GM18858 (cell line): Measurements from ENCODE around the gene LRRC40.
A peak's percentile ranks its signal among the peaks of the same experiment; 100 is the strongest.
"Not testable (repeated sequence)": the region's sequence is repeated elsewhere in the genome, so short reads cannot be mapped to it uniquely, and the experiment has no call there.

Source experiments
- ATAC-seq: cut with Tn5 transposase; IDR thresholded peaks from one replicate; pipeline ENCODE4 v1.9.1; 2021; ENCODE audit not compliant: unreplicated experiment

Gene LRRC40

GRCh38 chr1:70204139-70204538 is 1.2 kb downstream of the LRRC40 start:
- no peak for ATAC-seq

DNA sequence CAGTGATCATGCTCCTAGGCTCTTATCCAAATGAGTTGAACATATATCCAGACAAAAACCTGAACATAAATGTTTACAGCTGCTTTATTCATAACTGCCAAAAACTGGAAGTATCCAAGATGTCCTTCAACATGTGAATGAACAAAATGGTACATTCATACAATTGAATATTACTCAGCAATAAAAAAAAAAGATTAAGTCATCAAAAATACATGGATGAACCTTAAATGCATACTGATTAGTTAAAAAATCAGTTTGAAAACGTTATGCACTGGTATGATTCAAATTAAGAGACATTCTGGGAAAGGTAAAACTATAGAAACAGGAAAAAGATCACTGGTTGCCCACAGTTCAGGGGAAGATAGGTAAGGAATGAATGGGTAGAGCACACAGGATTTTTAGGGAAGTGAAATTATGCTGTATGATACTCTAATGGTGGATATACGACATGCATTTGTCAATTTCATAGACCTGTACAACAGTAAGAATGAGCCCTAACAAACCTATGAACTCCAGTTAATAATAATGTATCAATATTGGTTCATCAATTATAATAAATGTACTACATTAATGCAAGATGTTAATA is 3.1 kb downstream of the LRRC40 start:
- ATAC-seq: no peak

GRCh38 chr1:70200065-70200464 is 5.3 kb downstream of the LRRC40 start:
- no peak for ATAC-seq

DNA sequence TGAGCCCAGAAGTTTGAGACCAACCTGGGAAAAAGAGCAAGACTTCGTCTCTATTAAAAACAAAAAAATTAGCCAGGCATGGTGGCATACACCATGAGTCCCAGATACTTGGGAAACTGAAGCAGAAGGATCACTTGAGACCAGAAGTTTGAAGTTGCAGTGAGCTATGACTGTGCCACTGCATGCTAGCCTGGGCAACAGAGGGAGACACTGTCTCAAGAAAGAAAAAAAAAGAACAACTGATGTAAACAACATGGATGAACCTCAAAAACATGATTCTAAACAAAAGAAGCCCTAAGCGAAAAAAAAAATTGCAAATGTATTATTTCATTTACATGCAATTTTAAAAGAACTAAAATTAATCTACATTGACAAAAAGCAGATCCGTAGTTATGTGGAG is 9.0 kb downstream of the LRRC40 start:
- ATAC-seq: no peak

GRCh38 chr1:70195342-70195741 is 10.0 kb downstream of the LRRC40 start:
- ATAC-seq: peak; percentile 57

- no peak for ATAC-seq
Measured at GRCh38 chr1:70194601-70195000, 10.8 kb downstream of the LRRC40 start.

GRCh38 chr1:70192446-70192845 is 12.9 kb downstream of the LRRC40 start:
- ATAC-seq: not testable (repeated sequence)

DNA sequence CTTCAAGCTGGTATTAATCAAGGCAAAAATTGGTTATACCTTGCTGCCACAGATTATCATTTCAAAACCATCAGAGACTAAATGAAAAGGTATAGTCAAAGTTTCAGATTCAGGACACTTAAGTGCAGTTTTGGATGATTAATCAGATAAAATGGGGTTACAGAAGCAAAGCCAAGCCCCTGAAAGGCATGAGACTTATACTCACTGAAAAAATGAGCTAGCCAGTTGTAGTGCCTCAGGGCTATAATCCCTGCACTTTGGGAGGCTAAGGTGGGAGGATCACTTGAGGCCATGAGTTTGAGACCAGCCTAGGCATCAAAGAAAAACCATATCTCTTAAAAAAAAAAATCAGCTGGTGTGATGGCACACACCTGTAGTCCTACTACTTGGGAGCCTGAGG is 15.2 kb downstream of the LRRC40 start:
- ATAC-seq: no peak

GRCh38 chr1:70188522-70188921 is 16.9 kb downstream of the LRRC40 start:
- no peak for ATAC-seq

- ATAC-seq: not testable (repeated sequence)
Measured at GRCh38 chr1:70185181-70185580, 20.2 kb downstream of the LRRC40 start.

DNA sequence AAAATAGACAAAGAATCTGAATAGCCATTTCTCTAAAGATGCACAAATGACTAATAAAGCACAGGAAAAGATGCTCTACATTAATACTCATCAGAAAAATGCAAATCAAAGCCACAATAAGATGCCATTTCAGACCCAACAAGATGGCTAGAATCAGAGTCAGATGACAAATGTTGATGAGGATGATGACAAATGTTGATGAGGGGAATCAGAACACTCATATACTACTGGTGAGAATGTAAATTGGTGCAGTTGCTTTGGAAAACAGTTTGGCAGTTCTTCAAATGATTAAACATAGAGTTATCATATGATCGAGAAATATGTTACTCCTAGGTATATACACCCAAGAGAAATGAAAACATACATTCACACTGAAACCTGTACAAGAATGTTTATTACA is 33.9 kb downstream of the LRRC40 start:
- no peak for ATAC-seq

DNA sequence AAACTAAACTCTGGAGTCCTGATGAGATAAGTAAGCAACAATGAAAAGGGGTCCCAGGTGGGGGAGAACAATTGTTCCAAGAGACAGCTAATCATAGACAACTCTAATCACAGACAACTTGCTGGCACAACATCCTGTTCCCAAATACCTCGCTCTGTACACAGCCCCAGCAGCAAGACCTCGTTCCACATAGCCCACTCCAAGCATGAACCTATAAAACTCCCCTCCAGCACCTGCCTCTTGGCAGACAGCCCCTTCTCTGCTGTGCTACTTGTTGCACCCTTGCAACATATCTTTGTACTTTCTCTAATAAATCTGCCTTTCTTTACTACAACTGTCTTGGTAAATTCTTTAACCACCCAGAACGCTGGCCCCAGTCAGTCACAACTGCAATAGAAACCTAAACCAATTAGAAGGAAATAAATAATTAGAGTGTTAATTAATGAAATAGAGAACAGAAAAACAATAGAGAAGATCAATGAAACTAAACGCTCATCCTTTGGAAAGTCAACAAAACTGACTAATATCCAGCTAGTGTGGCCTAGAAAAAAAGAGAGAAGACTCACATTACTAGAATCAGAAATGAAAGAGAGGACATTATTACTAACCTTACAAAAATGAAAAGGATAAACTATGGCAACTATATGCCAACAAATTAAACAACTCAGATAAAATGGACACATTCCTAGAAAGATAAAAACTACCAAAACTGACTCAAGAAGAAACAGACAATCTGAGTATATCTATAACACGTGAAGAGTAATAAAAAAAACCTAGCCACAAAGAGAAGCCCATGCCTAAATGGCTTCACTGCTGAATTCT is 36.1 kb downstream of the LRRC40 start:
- no peak for ATAC-seq

- ATAC-seq: no peak
Measured at GRCh38 chr1:70168283-70168682, 37.1 kb downstream of the LRRC40 start.

DNA sequence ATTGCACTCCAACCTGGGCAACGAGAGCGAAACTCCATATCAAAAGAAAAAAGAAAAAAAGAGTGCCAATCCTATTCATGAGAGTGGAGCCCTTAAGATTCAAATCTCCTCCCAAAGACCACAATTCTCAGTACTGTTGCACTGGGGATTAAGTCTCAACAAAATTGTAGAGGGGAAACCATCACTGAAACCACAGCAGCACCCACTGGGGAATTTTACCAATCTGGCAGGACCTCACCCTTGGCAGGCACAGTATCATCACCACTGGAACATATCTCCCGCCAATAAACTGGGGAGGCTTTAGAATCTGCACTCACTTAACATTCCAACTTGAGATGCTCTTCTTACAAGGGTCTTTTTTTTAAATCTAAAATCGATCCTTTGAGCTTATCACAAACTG is 41.0 kb downstream of the LRRC40 start:
- no peak for ATAC-seq

DNA sequence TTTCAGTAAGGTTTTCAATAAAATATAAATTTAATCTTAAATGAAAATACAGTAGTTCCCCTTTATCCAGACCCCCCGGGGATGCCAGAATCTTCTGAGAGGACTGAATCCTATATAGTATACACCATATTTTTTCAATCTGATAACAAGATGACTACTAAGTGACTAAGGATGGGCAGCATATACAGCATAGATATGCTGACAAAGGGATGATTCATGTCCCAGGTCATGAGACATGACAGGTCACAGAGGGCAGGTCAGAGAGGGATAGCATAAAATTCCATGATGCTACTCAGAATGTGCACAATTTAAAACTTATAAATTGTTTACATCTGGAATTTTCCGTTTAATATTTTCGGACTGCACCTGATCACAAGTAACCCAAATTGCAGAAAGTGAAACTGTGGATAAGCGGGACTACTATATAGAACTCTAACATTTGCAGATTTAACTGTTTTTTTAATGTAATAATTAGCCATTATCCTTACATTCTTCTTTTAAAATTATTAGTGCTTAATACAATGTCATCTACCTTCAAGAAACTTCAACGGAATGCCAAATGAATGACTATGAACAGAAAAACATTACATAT is 48.8 kb downstream of the LRRC40 start:
- ATAC-seq: no peak

DNA sequence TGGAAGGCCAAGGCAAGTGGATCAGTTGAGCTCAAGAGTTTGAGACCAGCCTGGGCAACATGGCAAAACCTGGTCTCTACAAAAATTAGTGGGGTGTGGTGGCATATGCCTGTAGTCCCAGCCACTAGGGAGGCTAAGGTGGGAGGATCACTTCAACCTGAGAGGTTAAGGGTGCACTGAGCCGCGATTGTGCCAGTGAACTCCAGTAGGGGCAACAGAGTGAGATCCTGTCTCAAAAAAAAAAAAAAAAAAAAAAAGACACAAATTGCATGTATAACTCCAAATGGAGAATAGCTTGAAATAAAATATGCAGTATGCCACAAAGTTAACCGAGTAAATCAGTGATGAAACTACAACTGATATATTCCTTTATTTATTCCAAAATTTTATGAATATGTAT is 51.6 kb downstream of the LRRC40 start:
- no peak for ATAC-seq

DNA sequence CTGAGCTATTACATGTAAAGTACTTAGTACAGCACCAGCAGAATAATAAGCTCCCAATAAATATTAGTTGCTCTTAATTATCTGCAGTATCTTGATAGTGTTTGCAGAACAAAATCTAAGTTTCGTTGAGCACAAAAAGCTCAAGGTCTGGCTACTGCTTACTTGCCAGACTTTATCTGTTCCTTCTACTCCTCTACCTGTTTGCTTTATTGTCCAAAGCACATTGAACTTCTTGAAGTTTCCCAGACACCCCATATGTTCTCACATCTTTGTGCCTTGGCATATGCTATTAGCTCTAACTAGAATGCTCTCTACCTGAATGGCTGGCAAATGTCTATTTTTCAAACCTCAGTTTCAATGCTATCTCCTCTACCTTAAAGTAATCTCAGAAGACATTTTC is 54.9 kb downstream of the LRRC40 start:
- ATAC-seq: no peak

DNA sequence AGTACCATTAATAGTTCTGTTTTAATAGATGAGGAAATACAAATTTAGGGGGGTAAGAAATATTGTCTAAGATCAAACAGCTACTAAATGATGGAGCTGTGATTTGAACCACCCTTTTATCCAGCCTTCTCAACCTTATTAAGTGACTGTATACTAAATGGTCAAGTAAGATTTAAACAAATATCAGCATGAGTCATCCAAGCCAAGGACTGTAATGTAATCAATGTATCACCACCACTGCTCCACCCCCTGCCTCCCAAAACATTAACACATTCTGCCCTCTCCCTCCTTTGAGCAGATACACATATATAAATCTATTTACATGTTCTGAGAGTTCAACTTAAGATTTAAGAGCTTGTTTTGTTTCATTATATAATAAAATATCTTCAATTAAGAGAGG is 58.9 kb downstream of the LRRC40 start:
- no peak for ATAC-seq

DNA sequence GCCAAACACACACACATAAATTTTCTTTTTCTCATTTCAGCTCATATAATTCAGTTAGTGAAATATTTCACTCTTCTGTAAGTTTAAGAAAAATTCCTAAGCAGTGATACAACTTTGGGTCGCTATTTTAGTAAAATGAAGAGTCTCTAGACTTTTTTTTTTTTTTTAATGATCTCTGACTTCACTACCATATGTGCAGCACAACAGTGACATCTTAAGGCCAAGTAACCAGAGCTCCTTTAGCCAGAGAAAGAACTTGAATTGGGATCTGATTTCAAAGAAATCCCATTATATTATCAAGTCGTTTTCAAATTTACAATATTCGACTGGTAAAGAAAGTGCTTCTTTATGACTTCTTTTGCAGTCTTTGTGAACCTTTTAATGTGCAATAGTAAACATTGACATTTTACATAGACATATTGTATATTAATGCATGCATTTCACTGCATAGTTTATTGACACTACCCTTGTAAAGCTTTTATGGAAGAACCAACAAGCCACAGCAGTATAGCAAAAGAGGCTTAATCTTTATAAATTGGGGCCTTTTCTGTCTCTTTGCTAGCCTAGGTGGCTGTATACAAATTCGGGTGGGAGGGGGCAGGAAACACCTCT is 62.2 kb downstream of the LRRC40 start:
- no peak for ATAC-seq

GRCh38 chr1:70142075-70142474 is 63.3 kb downstream of the LRRC40 start:
- no peak for ATAC-seq

GRCh38 chr1:70140894-70141293 is 64.5 kb downstream of the LRRC40 start:
- ATAC-seq: no peak

- no peak for ATAC-seq
Measured at GRCh38 chr1:70140343-70140742, 65.0 kb downstream of the LRRC40 start.
